HL-60/S4 treated with phorbol 12-myristate 13-acetate at 8.2 ng/mL for 4 days and 3 days (cell line): ENCODE results near the gene APBB2.

Source experiments
- in situ Hi-C: fragments of 300-500 bp; cut with MboI; formaldehyde crosslinking; loops from 2 replicates; pipeline ENCODE4 v1.15.0; 2022; ENCODE audit warnings: low sequenced_read_pairs

APBB2 gene

DNA sequence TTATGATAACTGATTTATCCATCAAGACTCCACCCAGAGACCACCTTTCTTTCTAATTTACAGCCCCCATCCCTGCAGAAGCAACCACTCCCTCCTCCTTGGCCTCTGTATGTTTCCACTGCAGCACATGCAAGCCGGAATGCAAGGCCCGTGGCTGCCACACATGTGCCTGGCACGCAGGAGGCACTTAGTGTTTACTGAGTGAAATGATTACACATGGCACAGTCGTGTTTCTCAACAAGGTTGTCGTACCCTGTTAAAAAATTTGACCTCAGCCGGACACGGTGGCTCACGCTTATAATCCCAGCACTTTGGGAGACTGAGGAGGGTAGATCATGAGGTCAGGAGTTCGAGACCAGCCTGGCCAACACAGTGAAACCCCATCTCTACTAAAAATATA, 104.3 kb downstream of the APBB2 start:
- in situ Hi-C loops, result no loop called here

DNA sequence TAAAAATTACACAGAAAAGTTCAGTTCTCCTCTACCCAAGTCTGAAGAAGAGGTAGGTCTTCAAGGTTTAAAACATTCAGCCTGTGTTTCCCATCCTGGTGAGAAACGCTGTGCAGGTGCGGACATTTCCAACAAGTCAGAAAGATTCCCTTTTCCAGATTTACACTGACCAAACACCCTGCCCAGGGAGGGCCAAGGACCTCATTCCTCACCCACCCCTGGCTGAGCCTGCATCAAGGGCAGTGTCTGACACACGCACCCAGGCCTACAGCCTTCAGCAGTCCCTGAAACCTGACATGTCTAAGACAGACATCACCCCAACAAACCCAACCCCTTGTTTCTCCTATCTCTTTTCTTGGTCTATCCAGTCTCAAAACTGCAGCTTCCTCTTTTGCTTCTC, 105.9 kb downstream of the APBB2 start:
- in situ Hi-C loops, result no loop called here

- in situ Hi-C loops, result no loop called here
Observed at GRCh38 chr4:41106694-41107419, 107.5 kb downstream of the APBB2 start.

GRCh38 chr4:41106081-41106480, 108.3 kb downstream of the APBB2 start:
- in situ Hi-C loops, result no loop called here

DNA sequence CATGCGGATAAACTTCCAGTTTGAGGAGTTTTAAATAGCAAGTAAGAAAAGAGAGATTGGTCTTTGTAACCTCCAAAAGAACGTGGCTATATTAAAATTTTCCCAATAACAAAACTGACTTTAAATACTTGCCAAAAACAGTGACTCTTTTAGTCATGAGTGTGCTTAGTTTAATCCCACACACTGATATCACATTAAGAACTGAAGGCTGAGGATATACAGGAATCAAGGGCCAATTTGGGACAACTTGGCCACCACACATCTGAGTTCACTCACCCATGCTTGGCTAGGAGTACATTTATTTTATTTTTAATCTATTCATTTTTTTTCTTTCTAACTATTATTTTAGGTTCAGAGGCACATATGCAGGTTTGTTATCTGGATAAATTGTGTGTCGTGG, 110.2 kb downstream of the APBB2 start:
- in situ Hi-C loops, result no loop called here

DNA sequence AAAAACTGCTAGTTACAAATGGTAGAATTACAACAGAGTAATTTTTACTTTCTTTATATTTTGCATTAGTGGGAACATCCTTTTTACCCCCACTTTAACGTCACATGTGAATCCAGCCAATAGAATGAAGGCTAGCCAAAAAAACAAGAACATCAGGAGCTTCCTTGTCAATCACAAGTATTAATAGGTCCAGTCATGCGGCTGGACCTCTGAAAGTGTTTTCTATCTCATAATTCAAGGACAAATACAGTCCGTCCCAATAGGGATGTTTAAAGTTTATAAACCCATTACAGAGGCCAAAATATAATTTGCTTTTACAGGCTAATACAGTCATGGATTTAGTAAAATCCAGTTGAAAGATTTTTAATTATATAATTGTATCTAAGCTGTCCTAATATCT, 110.7 kb downstream of the APBB2 start:
- in situ Hi-C loops, result no loop called here

- in situ Hi-C loops, result no loop called here
Observed at GRCh38 chr4:41102414-41103092, 111.8 kb downstream of the APBB2 start.

DNA sequence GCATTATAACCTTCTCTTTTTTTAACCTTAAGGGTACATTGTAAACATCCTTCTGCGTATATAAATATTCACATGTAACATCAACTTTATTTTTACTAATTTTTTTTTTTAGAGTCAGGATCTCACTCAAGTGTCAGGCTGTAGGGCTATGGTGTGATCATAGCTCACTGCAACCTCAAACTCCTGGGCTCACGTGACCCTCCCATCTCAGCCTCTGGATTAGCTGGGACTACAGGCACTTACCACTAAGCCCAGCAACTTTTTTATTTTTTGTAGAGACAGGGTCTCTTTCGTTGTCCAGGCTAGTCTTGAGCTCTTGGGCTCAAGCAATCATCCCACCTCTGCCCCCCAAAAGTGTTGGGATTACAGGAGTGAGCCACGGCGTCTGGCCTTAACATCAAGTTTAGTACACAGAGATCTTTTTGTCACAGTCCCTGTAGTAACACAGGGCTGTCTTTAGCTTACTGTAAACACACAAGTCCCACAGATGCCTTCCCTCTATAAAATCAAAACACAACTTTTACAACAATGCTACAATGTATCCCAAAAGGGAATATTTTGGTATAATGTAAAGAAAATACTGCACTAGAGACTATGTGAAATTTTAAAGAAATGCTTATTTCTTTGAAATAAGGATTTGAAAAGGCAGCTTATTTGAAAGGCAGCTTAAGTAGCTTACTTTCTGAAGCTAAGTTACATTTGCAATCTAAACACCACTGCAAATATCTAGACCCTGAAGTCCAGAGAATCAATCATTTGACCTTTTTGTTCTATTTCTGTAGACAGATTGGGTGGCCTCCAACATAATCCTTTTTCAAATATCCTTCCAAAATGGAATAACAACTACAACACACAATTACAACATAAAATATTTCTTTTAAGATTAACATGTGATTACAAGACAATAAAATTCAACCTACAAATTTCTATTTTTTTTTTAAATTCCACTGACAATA, 116.0 kb downstream of the APBB2 start:
- in situ Hi-C loops, result no loop called here

DNA sequence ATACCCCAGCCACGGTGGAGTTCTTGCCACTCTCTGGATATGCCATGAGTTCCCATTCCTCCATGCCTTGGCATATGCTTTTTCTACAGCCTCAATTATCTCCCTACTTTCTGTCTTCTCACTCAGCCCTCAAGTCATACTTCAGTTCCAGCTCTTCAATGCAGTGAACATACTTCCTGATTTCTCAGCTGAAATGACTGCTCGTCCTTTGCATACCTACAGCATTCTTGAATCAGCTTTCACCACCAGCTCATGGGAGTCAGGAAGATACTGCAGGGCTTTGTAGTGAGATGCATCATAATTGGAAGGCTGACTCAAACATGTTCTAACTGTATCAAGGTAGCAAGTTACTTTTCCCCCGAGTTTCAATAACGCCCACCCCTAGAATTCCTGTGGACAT, 118.4 kb downstream of the APBB2 start:
- in situ Hi-C loops, result no loop called here

DNA sequence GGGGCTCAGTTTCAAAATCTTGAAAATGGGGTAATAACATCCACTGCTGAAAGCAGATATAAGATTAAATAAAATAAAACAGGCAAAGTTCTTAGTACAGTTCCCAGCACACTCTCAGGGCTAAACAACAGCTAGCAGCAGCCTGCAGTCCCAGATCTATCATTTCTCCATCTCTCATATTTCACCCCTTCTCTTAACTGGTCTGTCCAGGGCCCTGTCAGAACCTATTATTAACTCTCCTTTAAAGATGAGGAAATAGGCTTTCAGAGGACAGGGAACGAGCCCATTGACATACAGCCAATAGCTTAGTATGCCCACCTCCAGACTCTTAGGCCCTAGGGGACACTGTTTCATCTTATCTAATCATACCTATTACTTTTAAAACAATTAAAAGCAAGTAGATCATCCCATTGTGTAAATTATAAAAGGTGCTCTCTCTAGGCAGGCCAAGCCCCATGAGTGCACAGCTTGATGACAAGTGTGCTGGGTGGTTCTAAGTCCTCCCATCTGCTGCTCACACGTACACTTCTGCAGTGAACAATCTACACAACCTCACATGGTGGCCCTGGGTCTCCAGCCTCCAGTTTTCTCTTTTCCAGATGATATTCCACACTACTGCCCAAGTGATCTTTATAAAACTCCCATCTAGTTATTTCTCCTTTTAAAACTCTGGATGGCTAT, 119.0 kb downstream of the APBB2 start:
- in situ Hi-C loops, result no loop called here

DNA sequence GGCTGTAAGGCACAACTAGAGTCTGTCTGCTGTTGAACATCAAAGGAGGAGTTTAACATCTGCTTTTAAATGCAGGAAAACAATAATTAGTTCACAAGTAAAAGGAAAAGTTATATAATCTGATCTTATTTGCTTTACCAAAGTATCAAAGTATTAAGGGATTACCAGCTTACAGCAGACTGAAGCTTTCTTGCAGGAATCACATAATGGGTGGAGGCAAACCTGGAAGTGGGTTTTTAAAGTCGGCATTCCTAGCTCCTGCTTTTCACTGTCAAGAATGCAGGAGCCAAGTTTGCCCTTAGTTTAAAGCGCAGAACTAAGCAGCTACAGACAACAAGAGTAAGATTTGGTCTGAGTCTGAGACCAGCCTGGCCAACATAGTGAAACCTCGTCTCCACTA, 122.2 kb downstream of the APBB2 start:
- in situ Hi-C loops, result no loop called here

DNA sequence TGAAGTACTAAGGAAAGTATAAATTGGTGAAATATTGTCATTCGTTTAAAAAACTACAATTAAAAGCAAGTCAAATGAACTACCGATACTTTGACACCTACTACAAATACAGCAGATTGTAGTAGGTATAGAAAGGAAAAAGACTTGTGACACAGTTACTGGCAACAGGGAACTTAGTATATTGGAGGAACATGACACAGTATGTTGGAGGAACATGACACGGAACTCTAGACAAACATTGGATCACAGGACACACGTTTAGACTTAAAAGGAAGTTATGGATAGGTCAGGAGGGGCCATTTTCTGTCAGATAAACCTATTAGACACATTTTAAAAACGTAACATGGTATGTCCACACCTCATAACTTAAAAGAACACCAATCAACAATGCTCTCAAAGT, 132.5 kb downstream of the APBB2 start:
- in situ Hi-C loops, result no loop called here

GRCh38 chr4:41080976-41081375, 133.4 kb downstream of the APBB2 start:
- in situ Hi-C loops, result no loop called here

DNA sequence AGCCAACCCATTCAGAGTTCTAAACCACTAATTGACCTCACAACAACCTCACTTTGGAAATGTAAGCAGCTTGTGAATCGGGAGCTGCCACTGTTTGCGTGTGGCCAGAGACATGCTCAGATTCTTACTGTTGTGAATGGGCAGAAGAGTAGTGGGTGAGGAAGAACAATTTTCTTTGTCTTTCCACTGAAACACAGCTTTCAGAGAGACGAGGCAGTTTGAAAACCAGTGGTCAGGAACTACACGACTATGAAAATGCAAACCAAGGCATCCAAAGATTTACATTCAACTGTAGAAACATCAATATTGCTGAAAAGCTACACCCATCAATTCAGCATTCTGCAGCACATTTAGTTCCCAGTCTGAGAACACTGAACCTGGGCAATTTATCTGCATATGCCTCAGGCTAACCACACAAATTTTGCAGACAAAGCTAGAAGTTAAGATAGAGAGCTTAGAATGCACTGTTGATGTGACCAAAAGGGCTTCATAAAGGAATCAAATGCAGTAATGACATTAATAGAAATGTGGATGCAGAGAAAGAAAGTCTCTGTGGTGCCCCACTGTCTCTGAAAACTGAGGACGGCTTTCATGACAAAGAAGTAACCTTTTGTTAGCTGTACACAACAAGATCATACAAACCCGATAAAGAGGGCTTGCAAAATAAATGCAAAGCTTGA, 134.3 kb downstream of the APBB2 start:
- in situ Hi-C loops, result no loop called here

GRCh38 chr4:41077628-41078027, 136.7 kb downstream of the APBB2 start:
- in situ Hi-C loops, result no loop called here

- in situ Hi-C loops, result no loop called here
Observed at GRCh38 chr4:41076481-41076880, 137.9 kb downstream of the APBB2 start.

- in situ Hi-C loops, result no loop called here
Observed at GRCh38 chr4:41074215-41074614, 140.1 kb downstream of the APBB2 start.

- in situ Hi-C loops, result no loop called here
Observed at GRCh38 chr4:41072021-41072777, 142.1 kb downstream of the APBB2 start.

GRCh38 chr4:41070516-41071281, 143.6 kb downstream of the APBB2 start:
- in situ Hi-C loops, result no loop called here
